ENCODE measurements around the gene GLI3.
A peak's percentile ranks its signal among the peaks of the same experiment; 100 is the strongest.

Gene GLI3

GRCh38 chr7:42240416-42240815 lies 3.4 kb upstream of the GLI3 start:
- peaks cover 3% of the 10 kb centered on the region; the same call in 1 of the 2 replicates for H4K20me1 ChIP-seq (ENCODE audit: insufficient read depth, low read length)
- H3K4me2 ChIP-seq (ENCODE audit: insufficient read depth, low read length) = no peak overlapping the region
- H3K79me2 ChIP-seq (ENCODE audit: insufficient read depth, low read length) = peaks cover 13% of the 10 kb centered on the region
- H3K27ac ChIP-seq (ENCODE audit: low read length) = no peak overlapping the region
- no peak for DNase-seq
- H3K4me3 ChIP-seq (ENCODE audit: low read depth in 1 of 2, low read length in 2 of 2) = no peak overlapping the region
- no peak overlapping the region for H3K9ac ChIP-seq (ENCODE audit: low read depth, low read length)
- peaks cover 14% of the 10 kb centered on the region for H3K4me1 ChIP-seq (ENCODE audit: insufficient read depth, low read length)
- ATAC-seq (ENCODE audit: insufficient read depth, low read depth) = no peak
- H2AFZ ChIP-seq (ENCODE audit: low read depth, low read length) = no peak overlapping the region
- no peaks in the 10 kb centered on the region for H3K36me3 ChIP-seq (ENCODE audit: insufficient read depth, low read length)
- no peak for TF ChIP-seq EZH2 (IDR thresholded peaks at IDR 0.05; ENCODE audit: borderline replicate concordance, low read depth, low read length, severe bottlenecking)
- no peak for TF ChIP-seq CTCF (IDR thresholded peaks at IDR 0.05; ENCODE audit: borderline replicate concordance, extremely low read depth, low read length, poor library complexity, severe bottlenecking)
- H3K27me3 ChIP-seq (ENCODE audit: insufficient read depth, low read length, poor library complexity) = peaks cover 6% of the 10 kb centered on the region
- no peaks in the 10 kb centered on the region for H3K9me3 ChIP-seq (ENCODE audit: insufficient read depth, low read length, severe bottlenecking)

- no peak overlapping the region for H3K4me3 ChIP-seq (ENCODE audit: low read depth in 1 of 2, low read length in 2 of 2)
These were observed 1.8 kb upstream of the GLI3 start for GRCh38 chr7:42238709-42239366.

DNA sequence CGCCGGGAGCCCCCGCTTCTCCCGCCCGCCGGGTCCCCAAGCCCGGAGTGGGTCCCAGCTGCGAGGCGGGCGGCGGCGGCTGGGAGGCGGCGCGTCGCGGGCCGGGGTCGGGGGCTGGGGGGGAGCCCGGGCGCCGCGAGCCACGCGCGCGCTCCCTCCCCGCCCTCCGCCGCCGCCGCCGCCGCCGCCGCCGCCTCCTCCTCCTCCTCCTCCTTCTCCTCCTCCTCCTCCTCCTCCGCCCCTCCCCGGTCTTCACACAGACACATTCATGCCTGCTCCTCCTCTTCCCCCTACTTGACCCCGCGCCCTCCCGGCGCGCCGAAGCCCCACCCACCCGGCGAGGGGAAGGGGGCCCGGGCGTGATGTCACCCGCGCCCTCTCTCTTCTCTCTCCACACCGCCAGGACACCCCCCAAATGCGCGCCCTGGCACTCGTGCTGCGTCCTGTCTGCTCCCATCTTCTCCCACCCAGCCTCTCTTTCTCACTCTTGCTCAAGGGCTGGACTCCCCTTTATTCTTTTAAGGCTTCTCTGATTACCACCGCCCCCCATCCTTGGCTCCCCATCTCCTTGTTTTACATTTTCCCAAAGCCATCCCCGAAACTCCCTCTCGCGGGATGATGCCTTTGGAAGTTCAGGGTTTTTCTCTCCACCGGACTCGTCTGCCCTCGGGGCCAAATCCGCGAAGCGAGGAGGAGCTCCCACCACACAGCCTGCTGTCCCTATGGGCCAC lies 967 bp upstream of the GLI3 start:
- H3K79me2 ChIP-seq (ENCODE audit: insufficient read depth, low read length) = peaks cover 35% of the 10 kb centered on the region
- peak overlapping the region; percentile 92 for H3K4me2 ChIP-seq (ENCODE audit: insufficient read depth, low read length)
- TF ChIP-seq EZH2 (IDR thresholded peaks at IDR 0.05; ENCODE audit: borderline replicate concordance, low read depth, low read length, severe bottlenecking) (no peak), CTCF (IDR thresholded peaks at IDR 0.05; ENCODE audit: borderline replicate concordance, extremely low read depth, low read length, poor library complexity, severe bottlenecking) (peak; percentile 5)
- peaks cover 6% of the 10 kb centered on the region for H3K27me3 ChIP-seq (ENCODE audit: insufficient read depth, low read length, poor library complexity)
- H3K4me3 ChIP-seq (ENCODE audit: low read depth in 1 of 2, low read length in 2 of 2) = peak overlapping the region; percentile 88 to 93; a peak in 3 of 4 replicates
- no peaks in the 10 kb centered on the region for H3K9me3 ChIP-seq (ENCODE audit: insufficient read depth, low read length, severe bottlenecking)
- peak overlapping the region; percentile 81 for H3K27ac ChIP-seq (ENCODE audit: low read length)
- H3K4me1 ChIP-seq (ENCODE audit: insufficient read depth, low read length) = peaks cover 31% of the 10 kb centered on the region
- ATAC-seq (ENCODE audit: insufficient read depth, low read depth) = peak; percentile 68
- peak; percentile 89 for DNase-seq
- H4K20me1 ChIP-seq (ENCODE audit: insufficient read depth, low read length) = peaks cover 7% of the 10 kb centered on the region; the same call in 1 of the 2 replicates
- peak overlapping the region; percentile 76 for H2AFZ ChIP-seq (ENCODE audit: low read depth, low read length)
- H3K9ac ChIP-seq (ENCODE audit: low read depth, low read length) = peak overlapping the region; percentile 82
- no peaks in the 10 kb centered on the region for H3K36me3 ChIP-seq (ENCODE audit: insufficient read depth, low read length)

More at GRCh38 chr7:42238709-42239366, 1.8 kb upstream of the GLI3 start:
- Histone ChIP-seq H3K4me2 (ENCODE audit: insufficient read depth, low read length) (no peak overlapping the region), H3K4me1 (ENCODE audit: insufficient read depth, low read length) (peaks cover 29% of the 10 kb centered on the region), H4K20me1 (ENCODE audit: insufficient read depth, low read length) (peaks cover 7% of the 10 kb centered on the region; the same call in 1 of the 2 replicates), H3K36me3 (ENCODE audit: insufficient read depth, low read length) (no peaks in the 10 kb centered on the region), H2AFZ (ENCODE audit: low read depth, low read length) (peak overlapping the region; percentile 76), H3K9ac (ENCODE audit: low read depth, low read length) (peak overlapping the region; percentile 42; the same call in 1 of the 2 replicates), H3K9me3 (ENCODE audit: insufficient read depth, low read length, severe bottlenecking) (no peaks in the 10 kb centered on the region), H3K27ac (ENCODE audit: low read length) (no peak overlapping the region), H3K27me3 (ENCODE audit: insufficient read depth, low read length, poor library complexity) (peaks cover 6% of the 10 kb centered on the region), H3K79me2 (ENCODE audit: insufficient read depth, low read length) (peaks cover 27% of the 10 kb centered on the region)
- TF ChIP-seq EZH2 (IDR thresholded peaks at IDR 0.05; ENCODE audit: borderline replicate concordance, low read depth, low read length, severe bottlenecking) = no peak
- no peak for TF ChIP-seq CTCF (IDR thresholded peaks at IDR 0.05; ENCODE audit: borderline replicate concordance, extremely low read depth, low read length, poor library complexity, severe bottlenecking)
- ATAC-seq (ENCODE audit: insufficient read depth, low read depth) = no peak
- DNase-seq = no peak

Data from DND-41 (cell line).